ENCODE results near the gene FOXO3.

DNA sequence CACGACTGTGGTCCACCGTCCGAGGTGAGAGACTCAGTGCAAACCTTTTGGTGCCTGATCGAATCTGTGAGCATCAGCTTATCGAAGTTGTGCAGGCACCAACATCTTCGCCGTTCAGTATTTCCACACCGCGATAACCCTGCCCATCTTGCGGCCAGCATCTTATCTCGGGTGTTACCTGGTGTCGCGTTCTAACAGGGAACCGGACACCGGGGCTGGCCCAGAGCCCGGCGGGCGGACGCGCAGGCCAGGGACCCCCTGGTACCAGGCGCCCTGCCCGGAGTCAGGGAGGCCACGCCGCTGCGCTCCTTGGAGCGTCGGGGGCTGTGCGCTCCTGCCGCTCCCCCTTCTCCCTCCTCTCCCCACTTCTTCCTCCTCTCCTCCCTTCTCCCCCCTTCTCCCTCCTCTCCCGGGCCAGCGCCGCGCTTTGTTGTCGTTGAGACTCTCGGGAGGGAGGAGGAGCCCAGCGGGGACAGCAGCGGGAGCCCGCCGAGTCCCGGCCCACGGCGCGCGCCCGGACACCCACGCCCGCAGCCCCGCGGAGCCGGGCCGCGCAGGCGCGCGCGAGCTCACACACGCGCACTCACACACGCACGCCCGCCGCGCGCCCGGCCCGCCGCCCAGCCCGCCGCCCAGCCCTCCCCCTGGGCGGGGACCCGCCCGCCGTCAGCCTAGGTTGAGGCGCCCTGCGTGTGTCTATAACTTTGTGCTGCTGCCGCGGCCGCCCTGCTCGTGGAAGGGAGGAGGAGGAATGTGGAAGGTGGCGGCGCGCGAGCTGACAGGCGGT is 1.4 kb upstream of the FOXO3 start:
- TF ChIP-seq, protein P1, sequence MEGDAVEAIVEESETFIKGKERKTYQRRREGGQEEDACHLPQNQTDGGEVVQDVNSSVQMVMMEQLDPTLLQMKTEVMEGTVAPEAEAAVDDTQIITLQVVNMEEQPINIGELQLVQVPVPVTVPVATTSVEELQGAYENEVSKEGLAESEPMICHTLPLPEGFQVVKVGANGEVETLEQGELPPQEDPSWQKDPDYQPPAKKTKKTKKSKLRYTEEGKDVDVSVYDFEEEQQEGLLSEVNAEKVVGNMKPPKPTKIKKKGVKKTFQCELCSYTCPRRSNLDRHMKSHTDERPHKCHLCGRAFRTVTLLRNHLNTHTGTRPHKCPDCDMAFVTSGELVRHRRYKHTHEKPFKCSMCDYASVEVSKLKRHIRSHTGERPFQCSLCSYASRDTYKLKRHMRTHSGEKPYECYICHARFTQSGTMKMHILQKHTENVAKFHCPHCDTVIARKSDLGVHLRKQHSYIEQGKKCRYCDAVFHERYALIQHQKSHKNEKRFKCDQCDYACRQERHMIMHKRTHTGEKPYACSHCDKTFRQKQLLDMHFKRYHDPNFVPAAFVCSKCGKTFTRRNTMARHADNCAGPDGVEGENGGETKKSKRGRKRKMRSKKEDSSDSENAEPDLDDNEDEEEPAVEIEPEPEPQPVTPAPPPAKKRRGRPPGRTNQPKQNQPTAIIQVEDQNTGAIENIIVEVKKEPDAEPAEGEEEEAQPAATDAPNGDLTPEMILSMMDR (IDR thresholded peaks at IDR 0.05): no peak
- no peak for TF ChIP-seq EZH2phosphoT487 (IDR thresholded peaks at IDR 0.05)
- no peak for TF ChIP-seq EZH2 (IDR thresholded peaks at IDR 0.05)

Data from neural progenitor cell (in vitro differentiated cells).